ENCODE results near the gene ABCA8. TPM values are rescaled to one million over a fixed set of nuclear protein-coding genes. Genes with fewer than 3 reads are reported as not detected.

Gene ABCA8
- polyA plus RNA-seq, 3 donors: not detected

- Mint-ChIP-seq H3K36me3 (no peaks in the 10 kb centered on the region), H3K27ac (peak overlapping the region in 1 of 7 donors; percentile 5), H3K27me3 (ENCODE audit: low read depth in 3 of 3) (peaks cover 0 to 1% (median 0%) of the 10 kb centered on the region in 3 donors), H3K4me3 (no peak overlapping the region), H3K9me3 (peaks cover 0 to 8% (median 2%) of the 10 kb centered on the region in 7 donors), H3K4me1 (peaks cover 11% of the 10 kb centered on the region)
- intact Hi-C loops (cut with micrococcal nuclease): no loop called here
- TF ChIP-seq, protein P1, sequence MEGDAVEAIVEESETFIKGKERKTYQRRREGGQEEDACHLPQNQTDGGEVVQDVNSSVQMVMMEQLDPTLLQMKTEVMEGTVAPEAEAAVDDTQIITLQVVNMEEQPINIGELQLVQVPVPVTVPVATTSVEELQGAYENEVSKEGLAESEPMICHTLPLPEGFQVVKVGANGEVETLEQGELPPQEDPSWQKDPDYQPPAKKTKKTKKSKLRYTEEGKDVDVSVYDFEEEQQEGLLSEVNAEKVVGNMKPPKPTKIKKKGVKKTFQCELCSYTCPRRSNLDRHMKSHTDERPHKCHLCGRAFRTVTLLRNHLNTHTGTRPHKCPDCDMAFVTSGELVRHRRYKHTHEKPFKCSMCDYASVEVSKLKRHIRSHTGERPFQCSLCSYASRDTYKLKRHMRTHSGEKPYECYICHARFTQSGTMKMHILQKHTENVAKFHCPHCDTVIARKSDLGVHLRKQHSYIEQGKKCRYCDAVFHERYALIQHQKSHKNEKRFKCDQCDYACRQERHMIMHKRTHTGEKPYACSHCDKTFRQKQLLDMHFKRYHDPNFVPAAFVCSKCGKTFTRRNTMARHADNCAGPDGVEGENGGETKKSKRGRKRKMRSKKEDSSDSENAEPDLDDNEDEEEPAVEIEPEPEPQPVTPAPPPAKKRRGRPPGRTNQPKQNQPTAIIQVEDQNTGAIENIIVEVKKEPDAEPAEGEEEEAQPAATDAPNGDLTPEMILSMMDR (IDR thresholded peaks at IDR 0.05): no peak
- Histone ChIP-seq H4K20me1 (ENCODE audit: insufficient read depth, low read length) (no peaks in the 10 kb centered on the region), H3K36me3 (replicated peaks in 1 of 2; ENCODE audit: control insufficient read depth in 1 of 2, insufficient read depth in 2 of 2, low read length in 2 of 2) (no peaks in the 10 kb centered on the region), H3K27ac (ENCODE audit: low read depth in 1 of 2, low read length in 2 of 2) (no peak overlapping the region), H2AFZ (ENCODE audit: insufficient read depth, low read depth, low read length, poor library complexity, severe bottlenecking) (no peak overlapping the region), H3K9me3 (replicated peaks in 1 of 2; ENCODE audit: control insufficient read depth in 1 of 2, insufficient read depth in 1 of 2, low read length in 2 of 2) (no peaks in the 10 kb centered on the region), H3K79me2 (ENCODE audit: insufficient read depth, low read length) (no peaks in the 10 kb centered on the region), H3K9ac (ENCODE audit: insufficient read depth, low read length, poor library complexity, severe bottlenecking) (no peak overlapping the region), H3K4me1 (ENCODE audit: control insufficient read depth in 1 of 2, insufficient read depth in 2 of 2, low read length in 2 of 2) (peaks cover 4 to 7% of the 10 kb centered on the region in 2 donors), H3K4me2 (replicated peaks; ENCODE audit: extremely low read depth, low read length, poor library complexity, severe bottlenecking) (no peak overlapping the region), H3K27me3 (ENCODE audit: control insufficient read depth in 2 of 2, insufficient read depth in 2 of 2, low read length in 2 of 2) (no peaks in the 10 kb centered on the region), H3K4me3 (replicated peaks in 1 of 3; ENCODE audit: low read depth in 2 of 3, low read length in 3 of 3) (no peak overlapping the region)
- peak in 2 of 3 donors; percentile 6 to 12 for DNase-seq
- no CpG with 5 or more reads among the region's 6 CpGs for WGBS (ENCODE audit: insufficient coverage)
Measured at GRCh38 chr17:68941761-68942160, 13.4 kb downstream of the ABCA8 start.

GRCh38 chr17:68939195-68939594 lies 16.0 kb downstream of the ABCA8 start:
- H3K9me3 ChIP-seq (replicated peaks in 1 of 2; ENCODE audit: control insufficient read depth in 1 of 2, insufficient read depth in 1 of 2, low read length in 2 of 2): no peaks in the 10 kb centered on the region
- no peak overlapping the region for H2AFZ ChIP-seq (ENCODE audit: insufficient read depth, low read depth, low read length, poor library complexity, severe bottlenecking)
- peaks cover 4 to 7% of the 10 kb centered on the region in 2 donors for H3K4me1 ChIP-seq (ENCODE audit: control insufficient read depth in 1 of 2, insufficient read depth in 2 of 2, low read length in 2 of 2)
- H3K27me3 ChIP-seq (ENCODE audit: control insufficient read depth in 2 of 2, insufficient read depth in 2 of 2, low read length in 2 of 2): no peaks in the 10 kb centered on the region
- no peaks in the 10 kb centered on the region for H4K20me1 ChIP-seq (ENCODE audit: insufficient read depth, low read length)
- peaks cover 0 to 5% (median 2%) of the 10 kb centered on the region in 7 donors for H3K9me3 Mint-ChIP-seq
- H3K9ac ChIP-seq (ENCODE audit: insufficient read depth, low read length, poor library complexity, severe bottlenecking): no peak overlapping the region
- no peaks in the 10 kb centered on the region for H3K36me3 ChIP-seq (replicated peaks in 1 of 2; ENCODE audit: control insufficient read depth in 1 of 2, insufficient read depth in 2 of 2, low read length in 2 of 2)
- no peaks in the 10 kb centered on the region for H3K79me2 ChIP-seq (ENCODE audit: insufficient read depth, low read length)
- H3K27me3 Mint-ChIP-seq (ENCODE audit: low read depth in 3 of 3): peaks cover 0 to 1% (median 0%) of the 10 kb centered on the region in 3 donors
- H3K27ac Mint-ChIP-seq: no peak overlapping the region
- no peak overlapping the region for H3K27ac ChIP-seq (ENCODE audit: low read depth in 1 of 2, low read length in 2 of 2)
- intact Hi-C loops (cut with micrococcal nuclease): no loop called here
- no peak overlapping the region for H3K4me2 ChIP-seq (replicated peaks; ENCODE audit: extremely low read depth, low read length, poor library complexity, severe bottlenecking)
- H3K4me1 Mint-ChIP-seq: peaks cover 11% of the 10 kb centered on the region
- no peak overlapping the region for H3K4me3 Mint-ChIP-seq
- TF ChIP-seq, protein P1 (IDR thresholded peaks at IDR 0.05): no peak
- no CpG with 5 or more reads among the region's 3 CpGs for WGBS (ENCODE audit: insufficient coverage)
- H3K36me3 Mint-ChIP-seq: no peaks in the 10 kb centered on the region
- no peak for DNase-seq
- H3K4me3 ChIP-seq (replicated peaks in 1 of 3; ENCODE audit: low read depth in 2 of 3, low read length in 3 of 3): no peak overlapping the region
